ENCODE measurements around the gene TIMP2. TPM values are rescaled to one million over a fixed set of nuclear protein-coding genes. Genes with fewer than 3 reads are reported as not detected.

The TIMP2 gene
- total and polyA plus RNA-seq, 8 donors: 22.2 to 128 (median 51.0) TPM

GRCh38 chr17:78859051-78859450 is 66.1 kb downstream of the TIMP2 start:
- DNase-seq (no peak), ATAC-seq (no peak), FAIRE-seq (no peak)
- peaks cover 0 to 12% (median 8%) of the 10 kb centered on the region in 3 donors for H3K4me1 ChIP-seq
- WGBS, 2 donors: 82 to 85% methylated on average over 4 of the region's 4 CpGs
- no peak for TF ChIP-seq CTCF (IDR thresholded peaks at IDR 0.05)
- H3K4me3 ChIP-seq: no peak overlapping the region
- intact Hi-C loops (cut with DNase I): no loop called here
- H3K27me3 ChIP-seq: no peaks in the 10 kb centered on the region
- H3K9me3 ChIP-seq: no peaks in the 10 kb centered on the region
- H3K36me3 ChIP-seq: peaks cover 0 to 19% (median 4%) of the 10 kb centered on the region in 3 donors
- no peak overlapping the region for H3K27ac ChIP-seq

DNA sequence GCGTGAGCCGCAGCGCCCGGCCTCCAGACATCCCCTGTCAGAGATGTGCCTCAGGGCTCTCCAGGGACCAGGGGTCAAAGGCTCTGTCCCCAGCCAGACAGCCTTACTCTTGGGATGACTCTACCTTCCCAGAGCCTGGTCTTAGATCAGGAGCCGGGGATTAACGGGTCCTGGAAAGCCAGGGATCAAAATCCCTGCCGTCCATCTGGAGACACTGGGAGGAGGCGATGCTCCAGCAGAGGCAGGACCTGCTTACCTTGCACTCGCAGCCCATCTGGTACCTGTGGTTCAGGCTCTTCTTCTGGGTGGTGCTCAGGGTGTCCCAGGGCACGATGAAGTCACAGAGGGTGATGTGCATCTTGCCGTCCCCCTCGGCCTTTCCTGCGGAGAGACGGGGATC is 67.9 kb downstream of the TIMP2 start:
- H3K27me3 ChIP-seq: no peaks in the 10 kb centered on the region
- intact Hi-C loops (cut with DNase I): no loop called here
- 91 to 93% methylated on average over 12 to 14 of the region's 14 CpGs for WGBS, 2 donors
- FAIRE-seq (no peak), DNase-seq (peak in 1 of 6 donors; percentile 28), ATAC-seq (no peak)
- peaks cover 0 to 8% (median 7%) of the 10 kb centered on the region in 3 donors for H3K4me1 ChIP-seq
- H3K36me3 ChIP-seq: peaks cover 0 to 26% (median 4%) of the 10 kb centered on the region in 3 donors
- H3K27ac ChIP-seq: no peak overlapping the region
- no peaks in the 10 kb centered on the region for H3K9me3 ChIP-seq
- H3K4me3 ChIP-seq: no peak overlapping the region
- TF ChIP-seq CTCF (IDR thresholded peaks at IDR 0.05): no peak

- Histone ChIP-seq H3K36me3 (peaks cover 0 to 26% (median 4%) of the 10 kb centered on the region in 3 donors), H3K4me1 (no peaks in the 10 kb centered on the region), H3K4me3 (no peak overlapping the region), H3K27me3 (no peaks in the 10 kb centered on the region), H3K9me3 (no peaks in the 10 kb centered on the region), H3K27ac (no peak overlapping the region)
- TF ChIP-seq CTCF (IDR thresholded peaks at IDR 0.05): no peak
- ATAC-seq: peak in 1 of 4 donors; percentile 8
- peak in 2 of 6 donors; percentile 46 to 74 for DNase-seq
- intact Hi-C loops (cut with DNase I): no loop called here
- WGBS, 2 donors: 94 to 96% methylated on average over 25 of the region's 25 CpGs
- no peak for FAIRE-seq
Observed at GRCh38 chr17:78855561-78856165, 69.5 kb downstream of the TIMP2 start.

DNA sequence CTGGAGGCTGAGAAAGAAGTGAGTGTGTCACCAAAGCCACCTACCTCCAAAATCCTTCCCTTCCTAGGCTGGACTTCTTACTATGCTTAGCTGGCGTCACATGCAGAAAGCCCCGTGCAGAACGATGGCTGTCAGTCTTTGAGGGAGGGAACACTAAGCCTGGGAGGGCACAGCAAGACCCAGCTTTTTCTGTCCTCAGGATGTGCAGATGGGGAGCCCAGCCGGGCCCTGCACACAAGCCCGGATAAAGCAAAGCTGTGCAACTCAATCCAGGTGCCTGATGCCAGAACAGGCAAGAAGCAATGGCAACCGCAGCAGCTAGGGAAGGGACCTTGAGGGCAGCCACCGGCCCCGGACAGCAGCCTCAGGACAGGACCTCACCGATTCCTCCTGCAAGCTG is 70.7 kb downstream of the TIMP2 start:
- H3K9me3 ChIP-seq: no peaks in the 10 kb centered on the region
- ATAC-seq (no peak), DNase-seq (peak in 1 of 6 donors; percentile 9), FAIRE-seq (no peak)
- H3K36me3 ChIP-seq: peaks cover 0 to 26% (median 4%) of the 10 kb centered on the region in 3 donors
- TF ChIP-seq CTCF (IDR thresholded peaks at IDR 0.05): no peak
- no peaks in the 10 kb centered on the region for H3K27me3 ChIP-seq
- 90 to 91% methylated on average over 7 to 9 of the region's 9 CpGs for WGBS, 2 donors
- H3K4me1 ChIP-seq: no peaks in the 10 kb centered on the region
- intact Hi-C loops (cut with DNase I): no loop called here
- no peak overlapping the region for H3K4me3 ChIP-seq
- no peak overlapping the region for H3K27ac ChIP-seq

- H3K4me1 ChIP-seq: no peaks in the 10 kb centered on the region
- DNase-seq: peak in 1 of 6 donors; percentile 9
- ATAC-seq: no peak
- no peaks in the 10 kb centered on the region for H3K9me3 ChIP-seq
- H3K27ac ChIP-seq: no peak overlapping the region
- WGBS, 2 donors: 70 to 73% methylated on average over 11 of the region's 11 CpGs
- intact Hi-C loops (cut with DNase I): no loop called here
- H3K27me3 ChIP-seq: no peaks in the 10 kb centered on the region
- no peak for TF ChIP-seq CTCF (IDR thresholded peaks at IDR 0.05)
- no peak for FAIRE-seq
- H3K4me3 ChIP-seq: no peak overlapping the region
- peaks cover 0 to 26% (median 4%) of the 10 kb centered on the region in 3 donors for H3K36me3 ChIP-seq
Observed at GRCh38 chr17:78853926-78854394, 71.2 kb downstream of the TIMP2 start.
